NCI-H1436 (cell line): ENCODE results near the gene FAM161A.
A peak's percentile ranks its signal among the peaks of the same experiment; 100 is the strongest.
"Not testable (repeated sequence)": the region's sequence is repeated elsewhere in the genome, so short reads cannot be mapped to it uniquely, and the experiment has no call there.

Source experiments
- DNase-seq: peaks from one replicate; lab custom pipeline; 2025; lab: John Stamatoyannopoulos, UW

Gene FAM161A

DNA sequence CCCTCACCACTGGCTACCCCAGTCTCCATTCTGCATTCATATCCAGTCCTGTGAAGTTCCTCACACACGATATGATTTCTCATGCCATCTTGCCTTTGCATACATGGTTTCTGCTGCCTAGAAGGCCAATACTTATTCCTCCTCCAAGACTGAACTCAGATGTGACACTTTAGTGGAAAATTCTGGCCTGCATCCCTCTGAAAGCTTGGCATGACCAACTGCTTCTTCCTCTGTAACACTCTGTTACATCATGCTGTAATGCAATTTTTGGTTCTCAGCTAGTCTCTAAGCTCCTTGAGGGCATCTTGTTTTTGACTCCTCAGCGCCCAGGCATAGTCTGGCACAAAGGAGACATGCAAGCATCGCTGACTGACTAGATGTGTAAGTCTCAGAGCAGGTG lies 12.6 kb downstream of the FAM161A start:
- no peak for DNase-seq

DNA sequence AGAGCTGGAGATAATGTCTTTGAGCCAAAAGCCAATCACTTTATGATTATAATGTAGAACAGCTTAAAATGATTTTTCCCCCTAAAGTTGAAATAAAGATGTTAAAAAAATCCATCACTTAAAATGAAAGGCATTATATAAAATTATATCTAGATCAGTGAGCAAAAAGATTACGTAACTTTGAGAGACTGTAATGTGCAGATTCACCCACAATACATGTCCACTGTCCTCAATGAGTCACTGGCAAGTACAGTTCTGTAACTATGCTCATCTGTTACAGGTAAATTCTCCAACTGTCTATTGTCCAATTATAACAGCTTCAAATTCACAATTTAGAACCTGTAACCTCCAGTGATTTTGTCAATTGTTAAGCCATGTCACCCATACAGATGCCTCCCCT lies 19.0 kb downstream of the FAM161A start:
- no peak for DNase-seq

GRCh38 chr2:61833971-61834370 lies 19.9 kb downstream of the FAM161A start:
- DNase-seq = no peak

DNA sequence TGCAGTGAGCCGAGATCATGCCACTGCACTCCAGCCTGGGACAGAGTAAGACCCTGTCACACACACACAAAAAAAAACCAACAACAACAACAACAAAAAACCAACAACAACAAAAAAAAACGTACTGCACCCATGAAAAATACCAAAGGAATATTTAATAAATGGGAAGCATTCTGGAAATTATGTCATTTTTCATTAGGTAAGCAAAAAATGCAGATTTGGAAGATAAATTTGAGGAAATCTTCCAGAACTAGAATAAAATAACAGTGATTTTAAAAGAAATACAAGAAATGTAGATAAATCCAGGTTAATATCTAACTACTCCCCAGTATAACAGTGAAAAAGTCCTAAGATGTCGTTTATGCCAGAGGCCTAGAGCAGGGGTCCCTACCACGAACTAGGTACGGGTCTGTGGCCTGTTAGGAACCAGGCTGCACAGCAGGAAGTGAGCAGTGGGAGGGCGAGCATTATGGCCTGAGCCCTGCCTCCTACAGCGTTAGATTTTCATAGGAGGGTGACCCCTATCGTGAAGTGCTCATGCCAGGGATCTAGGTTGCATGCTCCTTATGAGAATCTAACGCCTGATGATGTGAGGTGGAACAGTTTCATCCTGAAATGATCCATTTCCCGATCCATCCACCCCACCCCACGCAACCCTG lies 21.5 kb downstream of the FAM161A start:
- no peak for DNase-seq

- DNase-seq = no peak
Observed at GRCh38 chr2:61822255-61822654, 31.6 kb downstream of the FAM161A start.

- DNase-seq = no peak
Observed at GRCh38 chr2:61816480-61817355, 37.1 kb downstream of the FAM161A start.

GRCh38 chr2:61814539-61815160 lies 39.2 kb downstream of the FAM161A start:
- no peak for DNase-seq

DNA sequence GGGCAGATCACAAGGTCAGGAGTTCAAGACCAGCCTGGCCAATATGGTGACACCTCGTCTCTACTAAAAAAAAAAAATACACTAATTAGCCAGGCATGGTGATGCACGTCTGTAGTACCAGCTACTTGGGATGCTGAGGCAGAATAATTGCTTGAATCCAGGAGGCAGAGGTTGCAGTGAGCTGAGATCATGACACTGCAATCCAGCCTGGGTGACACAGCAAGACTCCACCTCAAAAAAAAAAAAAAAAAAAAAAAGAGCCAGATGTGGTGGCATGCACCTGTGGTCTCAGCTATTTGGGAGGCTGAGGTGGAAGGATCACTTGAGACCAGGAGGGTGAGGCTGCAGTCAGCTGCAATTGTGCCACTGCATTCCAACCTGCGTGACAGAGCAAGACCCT lies 40.5 kb downstream of the FAM161A start:
- DNase-seq = not testable (repeated sequence)

DNA sequence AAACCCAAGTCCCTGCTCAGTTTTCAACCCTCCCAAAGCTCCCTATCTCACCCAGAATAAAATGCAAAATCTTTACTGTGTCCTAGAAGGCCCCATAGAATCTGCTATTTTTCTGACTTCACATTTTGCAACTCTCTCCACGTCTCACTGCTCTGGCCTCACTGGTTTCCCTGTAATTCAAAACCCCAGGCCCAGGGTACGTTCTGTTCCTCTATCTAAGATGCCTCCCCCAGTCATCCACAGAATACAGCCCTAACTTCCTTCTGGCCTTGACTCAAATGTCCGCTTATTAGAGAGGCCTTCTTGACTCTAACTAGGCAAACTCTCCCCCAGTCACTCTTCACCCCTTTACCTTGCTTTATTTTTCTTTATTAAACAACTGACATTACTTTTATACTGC lies 42.0 kb downstream of the FAM161A start:
- no peak for DNase-seq

DNA sequence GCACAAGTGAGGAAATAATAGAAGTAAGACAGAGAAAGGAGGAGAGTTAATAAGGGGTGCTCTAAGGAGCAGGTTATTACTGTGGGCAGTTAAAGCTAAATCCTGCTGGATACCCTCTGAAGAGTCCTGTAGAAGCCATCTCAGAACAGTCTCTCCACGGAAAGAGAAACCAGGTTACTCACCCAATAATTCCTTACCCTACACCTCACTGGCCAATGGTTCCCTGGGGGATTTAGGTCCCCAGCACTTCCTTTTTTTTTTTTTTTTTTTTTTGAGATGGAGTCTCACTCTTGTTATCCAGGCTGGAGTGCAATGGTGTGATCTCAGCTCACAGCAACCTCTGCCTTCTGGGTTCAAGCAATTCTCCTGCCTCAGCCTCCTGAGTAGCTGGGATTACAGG lies 43.7 kb downstream of the FAM161A start:
- DNase-seq = not testable (repeated sequence)

GRCh38 chr2:61808693-61809092 lies 45.2 kb downstream of the FAM161A start:
- not testable (repeated sequence) for DNase-seq

GRCh38 chr2:61807036-61807757 lies 46.7 kb downstream of the FAM161A start:
- no peak for DNase-seq

DNA sequence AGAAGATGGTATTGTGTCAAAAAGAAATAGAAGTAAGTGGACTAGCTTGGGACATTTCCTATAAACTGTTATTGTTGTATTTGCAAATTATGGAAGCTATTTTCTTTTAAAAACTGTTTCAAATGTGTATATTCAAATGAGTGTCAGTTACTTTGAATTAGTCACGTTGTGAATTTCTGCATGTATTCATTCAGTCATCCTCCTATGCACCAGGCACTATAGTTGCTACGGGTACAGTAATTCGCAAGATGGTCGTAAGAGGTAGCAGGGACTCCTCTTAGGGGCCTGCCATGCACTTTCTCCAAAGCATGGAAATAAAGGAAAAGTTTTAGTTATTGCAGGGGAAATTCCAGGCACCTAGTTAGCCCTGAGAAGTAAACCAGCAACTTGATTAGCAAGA lies 51.3 kb downstream of the FAM161A start:
- DNase-seq = no peak

DNA sequence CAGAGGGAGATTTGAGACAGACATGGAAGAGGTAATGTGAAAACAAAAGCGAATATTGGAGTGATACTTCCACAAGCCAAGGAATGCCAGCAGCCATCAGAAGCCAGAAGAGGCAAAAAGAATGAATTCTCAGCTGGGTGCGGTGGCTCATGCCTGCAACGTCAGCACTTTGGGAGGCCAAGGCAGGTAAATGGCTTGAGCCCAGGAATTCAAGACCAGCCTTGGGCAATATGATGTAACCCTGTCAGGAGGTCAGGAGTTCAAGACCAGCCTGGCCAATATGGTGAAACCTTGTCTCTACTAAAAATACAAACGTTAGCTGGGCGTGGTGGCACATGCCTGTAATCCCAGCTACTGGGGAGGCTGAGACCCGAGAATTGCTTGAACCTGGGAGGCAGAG lies 54.8 kb downstream of the FAM161A start:
- no peak for DNase-seq

- not testable (repeated sequence) for DNase-seq
Observed at GRCh38 chr2:61797446-61797845, 56.4 kb downstream of the FAM161A start.

DNA sequence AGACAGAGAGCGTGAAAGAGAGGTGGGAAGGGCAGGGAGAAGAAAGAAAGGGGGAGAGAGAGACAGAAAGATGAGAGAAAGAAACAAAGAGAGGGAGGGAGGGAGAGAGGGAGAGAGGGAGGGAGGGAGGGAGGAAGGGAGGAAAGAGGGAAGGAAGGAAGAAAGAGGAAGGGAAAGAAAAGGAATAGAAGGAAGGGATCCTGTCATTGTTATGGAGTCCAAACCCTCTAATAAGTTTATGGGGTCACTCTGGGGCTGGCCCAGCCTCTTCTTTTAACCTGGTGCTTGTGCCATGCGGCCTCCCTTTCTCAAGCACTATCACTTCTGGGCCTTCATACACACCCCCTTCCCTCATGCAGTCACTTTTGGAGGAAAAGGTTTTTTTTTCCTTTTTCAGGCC lies 58.5 kb downstream of the FAM161A start:
- no peak for DNase-seq

- peak; percentile 45 for DNase-seq
Observed at GRCh38 chr2:61793389-61793836, 60.4 kb downstream of the FAM161A start.

GRCh38 chr2:61792355-61792890 lies 61.4 kb downstream of the FAM161A start:
- no peak for DNase-seq

DNA sequence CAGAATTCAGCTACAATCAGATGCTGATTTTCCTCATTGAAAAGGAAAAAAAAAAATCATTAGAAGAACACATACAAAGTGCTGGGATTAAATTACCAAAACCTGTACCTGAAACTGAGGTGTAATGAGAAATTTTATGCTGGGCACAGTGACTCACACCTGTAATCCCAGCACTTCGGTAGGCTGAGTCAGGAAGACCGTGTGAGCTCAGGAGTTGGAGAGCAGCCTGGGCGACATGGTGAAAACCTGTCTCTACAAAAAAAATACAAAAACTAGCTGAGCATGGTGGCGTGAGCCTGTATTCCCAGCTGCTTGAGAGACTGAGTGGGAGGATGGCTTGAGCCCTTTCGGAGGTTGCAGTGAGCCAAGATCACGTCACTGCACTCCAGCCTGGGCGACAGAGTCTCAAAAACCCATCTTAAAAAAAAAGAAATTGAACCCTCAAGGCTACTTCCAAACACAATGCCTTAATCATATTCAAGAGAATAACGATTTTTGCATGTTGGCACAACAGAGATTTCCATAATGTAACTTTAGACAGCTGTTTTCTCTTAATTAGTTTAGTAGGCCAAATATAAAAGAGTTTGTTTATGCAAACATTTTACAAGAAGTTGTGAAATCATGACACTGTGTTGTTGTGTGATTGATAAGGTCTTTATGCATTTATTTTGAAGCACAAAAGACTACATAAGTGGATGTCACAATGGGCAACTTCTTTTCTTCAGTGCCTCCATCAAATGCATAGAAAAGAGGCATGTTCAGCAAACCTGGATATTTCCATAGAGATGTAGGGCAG lies 63.9 kb downstream of the FAM161A start:
- peak; percentile 2 for DNase-seq

DNA sequence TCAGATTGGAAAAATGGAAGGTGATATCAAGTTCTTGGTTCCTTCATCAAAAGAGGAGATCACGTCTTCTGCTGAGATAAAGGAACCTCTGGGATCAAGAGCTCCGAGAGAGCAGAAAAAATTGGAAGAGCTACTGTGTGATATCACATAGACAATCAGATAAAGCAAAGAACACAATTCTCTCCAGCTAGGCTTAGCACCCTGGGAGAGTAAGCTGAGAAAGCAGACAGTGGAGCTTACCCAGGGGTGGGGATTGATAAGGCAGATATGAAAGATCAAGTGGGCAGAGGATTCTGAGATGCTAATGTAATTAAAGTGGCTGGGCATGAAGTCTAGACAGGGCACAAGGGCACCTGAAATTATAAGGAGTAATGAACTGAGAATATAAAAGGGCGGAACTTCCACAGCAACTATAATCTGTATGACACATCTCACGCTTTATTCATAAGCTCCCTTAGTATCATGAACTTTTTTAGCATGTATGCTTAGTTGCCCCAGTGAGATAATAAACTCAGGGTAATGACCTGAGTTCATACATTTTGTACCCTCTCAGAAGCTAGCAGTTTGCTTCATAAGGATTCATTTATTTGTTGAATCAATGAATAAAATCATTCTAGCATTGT lies 65.8 kb downstream of the FAM161A start:
- DNase-seq = no peak

- DNase-seq = no peak
Observed at GRCh38 chr2:61786876-61787275, 67.0 kb downstream of the FAM161A start.
